NOMO-1 treated with DMSO at 0.1 percent for 48 hours (cell line): ENCODE measurements around the gene ST3GAL4.
A peak's percentile ranks its signal among the peaks of the same experiment; 100 is the strongest.
"Not testable (repeated sequence)": the region's sequence is repeated elsewhere in the genome, so short reads cannot be mapped to it uniquely, and the experiment has no call there.

Source experiments
- DNase-seq: peaks from one replicate; lab custom pipeline; 2025; ENCODE audit not compliant: unreplicated experiment; lab: John Stamatoyannopoulos, UW

Gene ST3GAL4, protein sequence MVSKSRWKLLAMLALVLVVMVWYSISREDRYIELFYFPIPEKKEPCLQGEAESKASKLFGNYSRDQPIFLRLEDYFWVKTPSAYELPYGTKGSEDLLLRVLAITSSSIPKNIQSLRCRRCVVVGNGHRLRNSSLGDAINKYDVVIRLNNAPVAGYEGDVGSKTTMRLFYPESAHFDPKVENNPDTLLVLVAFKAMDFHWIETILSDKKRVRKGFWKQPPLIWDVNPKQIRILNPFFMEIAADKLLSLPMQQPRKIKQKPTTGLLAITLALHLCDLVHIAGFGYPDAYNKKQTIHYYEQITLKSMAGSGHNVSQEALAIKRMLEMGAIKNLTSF

DNA sequence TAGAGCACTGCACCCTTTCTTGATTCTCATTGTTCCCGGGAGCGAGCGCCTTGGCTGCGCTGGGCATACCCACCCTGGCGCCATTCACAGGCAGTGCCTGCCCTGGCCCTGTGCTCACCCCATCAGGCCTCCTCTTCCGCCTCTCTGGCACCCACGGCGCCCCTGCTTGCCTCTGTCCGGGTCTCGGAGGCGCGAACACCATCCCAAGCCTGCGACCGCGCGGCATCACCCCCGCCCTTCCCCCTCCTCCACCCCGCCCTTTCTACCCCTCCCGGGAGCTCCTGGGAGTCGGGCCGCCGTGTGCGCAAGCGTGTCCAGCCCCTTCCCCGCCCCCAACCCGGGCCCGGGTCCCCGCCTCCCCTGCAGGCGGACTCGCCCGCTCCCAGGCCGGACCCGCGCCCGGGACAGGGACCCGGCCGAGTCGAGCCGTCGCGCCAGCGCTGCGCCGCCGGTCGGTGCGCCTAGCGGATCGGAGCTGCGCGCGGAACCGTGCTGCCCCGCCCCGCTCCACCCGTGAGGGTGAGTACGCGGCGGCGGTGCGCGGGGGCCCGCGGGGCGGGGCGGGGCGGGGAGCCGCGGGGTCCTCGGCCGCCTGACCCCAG, at the start of gene ST3GAL4:
Gene ST3GAL4 (plus strand): TSS at position 363 of the 602 bp plus-strand sequence. CDS start 50,470 bp downstream, outside the sequence.
- DNase-seq: peak; percentile 59

DNA sequence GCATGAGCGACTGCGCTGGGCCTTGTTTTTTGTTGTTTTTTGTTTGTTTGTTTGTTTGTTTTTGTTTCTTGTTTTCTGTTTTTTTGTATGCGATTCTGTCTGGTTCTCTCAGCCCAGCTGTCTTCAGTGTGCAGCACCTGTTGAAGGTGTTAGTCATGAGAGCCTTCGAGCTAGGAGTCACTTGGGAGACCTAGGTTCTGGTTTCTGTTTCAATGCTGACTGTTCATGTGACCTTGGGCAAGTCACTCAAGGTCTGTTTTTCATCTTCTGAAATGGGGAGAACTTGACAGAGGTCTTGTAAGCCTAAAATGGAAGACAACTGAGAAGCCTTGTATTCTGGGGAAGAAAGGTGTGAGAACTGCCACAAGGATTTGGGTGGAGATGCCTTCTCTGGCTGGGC, 49.8 kb upstream of the ST3GAL4 start:
- no peak for DNase-seq

DNA sequence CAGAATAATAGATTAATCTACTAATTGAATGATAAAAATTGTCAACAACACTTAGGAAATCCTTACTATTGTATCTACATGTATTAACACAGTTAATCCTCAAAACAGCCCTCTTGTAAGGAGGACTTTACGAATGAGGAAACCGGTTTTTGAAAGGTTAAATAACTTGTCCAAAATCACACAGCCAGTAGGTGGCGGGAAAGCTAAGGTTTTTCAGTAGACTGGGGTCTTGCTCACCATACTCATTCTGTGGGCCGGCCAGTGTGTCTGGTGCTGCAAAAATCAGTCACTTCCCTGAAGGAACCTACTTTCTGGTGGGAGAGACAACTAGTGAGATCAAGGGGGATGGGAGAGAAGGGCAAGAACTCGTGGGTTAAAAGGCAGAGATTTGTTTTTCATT, 47.8 kb upstream of the ST3GAL4 start:
- DNase-seq: peak; percentile 68

DNA sequence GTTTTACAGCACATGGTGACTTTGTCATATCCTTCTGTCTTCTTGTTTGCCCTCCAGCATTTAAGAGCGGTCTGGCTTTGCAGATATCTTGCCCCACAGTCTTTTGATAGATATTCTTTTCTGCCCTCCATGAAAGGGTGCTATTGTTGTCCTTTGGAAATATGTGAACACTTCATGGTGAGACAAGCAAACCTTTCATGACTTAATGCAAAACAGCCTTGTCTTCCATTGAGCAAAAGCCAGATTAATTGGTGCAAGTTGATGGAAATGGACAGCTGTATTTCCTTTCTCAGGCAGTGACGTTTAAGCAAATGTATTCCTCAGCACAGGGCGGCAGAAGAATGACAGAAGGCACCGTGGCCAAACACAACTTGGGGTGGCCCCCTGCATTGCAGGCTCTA, 47.2 kb upstream of the ST3GAL4 start:
- no peak for DNase-seq

DNA sequence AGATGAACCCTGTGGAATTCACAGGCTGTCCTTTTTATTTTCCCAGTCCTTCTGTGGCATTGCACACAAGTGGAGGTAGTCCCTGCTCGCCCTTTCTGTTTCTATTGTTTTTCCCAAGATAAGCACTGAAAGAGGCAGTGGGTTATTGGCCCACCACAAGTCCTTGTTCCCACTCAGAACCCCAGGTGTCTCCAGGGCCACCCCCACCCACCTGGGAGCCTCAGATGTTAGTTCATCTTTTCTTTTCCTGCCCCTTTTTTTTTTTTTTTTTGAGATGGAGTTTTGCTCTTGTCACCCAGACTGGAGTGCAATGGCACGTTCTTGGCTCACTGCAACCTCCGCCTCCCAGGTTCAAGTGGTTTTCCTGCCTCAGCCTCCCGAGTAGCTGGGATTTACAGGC, 46.7 kb upstream of the ST3GAL4 start:
- DNase-seq: not testable (repeated sequence)

DNA sequence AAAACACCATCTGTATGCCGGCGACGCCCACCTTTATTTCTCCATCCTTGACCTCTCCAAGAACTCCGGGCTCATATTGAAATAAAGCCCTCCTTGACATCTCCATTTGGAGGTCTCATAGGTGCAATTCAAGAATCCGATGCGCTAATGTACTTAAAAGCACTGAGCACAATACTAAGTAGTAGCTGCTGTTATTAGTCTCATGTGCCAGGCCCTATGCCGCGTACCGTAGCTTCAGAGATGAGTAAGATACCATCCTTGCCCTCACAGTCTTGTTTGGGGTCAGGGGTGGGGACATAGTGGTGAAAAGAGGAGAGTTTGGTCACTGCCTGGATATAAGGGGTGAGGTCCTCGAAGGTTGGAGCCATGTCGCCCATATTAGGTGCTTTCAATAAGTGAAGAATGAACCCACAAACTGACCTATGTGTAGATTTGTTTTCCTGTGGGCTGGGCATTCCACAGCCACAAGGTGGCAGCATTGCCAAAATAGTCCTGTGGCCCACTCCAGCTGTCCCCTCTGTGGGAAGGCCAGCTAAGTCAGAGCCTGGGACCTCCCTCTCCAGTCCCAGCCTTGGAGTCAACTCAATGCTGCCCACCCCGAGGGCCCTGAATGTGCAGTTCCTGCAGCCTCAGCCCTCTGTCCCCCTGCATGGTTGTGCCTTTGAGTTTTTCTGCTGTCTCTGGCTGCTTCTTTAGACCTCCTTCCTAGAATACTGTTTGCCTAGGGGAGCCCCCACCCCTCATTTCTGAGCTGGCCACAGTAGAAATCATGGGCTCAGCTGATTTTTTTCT, 45.1 kb upstream of the ST3GAL4 start:
- peak; percentile 61 for DNase-seq

DNA sequence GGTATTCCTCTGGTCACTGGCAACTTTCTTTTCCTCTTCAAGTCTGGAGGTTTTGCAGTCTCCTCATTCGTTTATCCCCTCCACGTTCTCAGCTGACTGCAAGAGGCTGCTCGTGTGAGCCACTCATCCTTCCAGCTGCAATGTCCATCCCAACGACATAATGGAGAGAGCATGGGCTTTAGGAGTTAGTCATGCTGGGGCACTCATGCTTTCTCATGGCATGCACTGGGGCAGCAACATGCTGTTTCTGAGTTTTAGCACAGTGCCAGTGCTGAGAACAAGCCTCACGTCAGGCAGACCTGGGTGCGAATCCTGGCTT, 44.5 kb upstream of the ST3GAL4 start:
- no peak for DNase-seq

DNA sequence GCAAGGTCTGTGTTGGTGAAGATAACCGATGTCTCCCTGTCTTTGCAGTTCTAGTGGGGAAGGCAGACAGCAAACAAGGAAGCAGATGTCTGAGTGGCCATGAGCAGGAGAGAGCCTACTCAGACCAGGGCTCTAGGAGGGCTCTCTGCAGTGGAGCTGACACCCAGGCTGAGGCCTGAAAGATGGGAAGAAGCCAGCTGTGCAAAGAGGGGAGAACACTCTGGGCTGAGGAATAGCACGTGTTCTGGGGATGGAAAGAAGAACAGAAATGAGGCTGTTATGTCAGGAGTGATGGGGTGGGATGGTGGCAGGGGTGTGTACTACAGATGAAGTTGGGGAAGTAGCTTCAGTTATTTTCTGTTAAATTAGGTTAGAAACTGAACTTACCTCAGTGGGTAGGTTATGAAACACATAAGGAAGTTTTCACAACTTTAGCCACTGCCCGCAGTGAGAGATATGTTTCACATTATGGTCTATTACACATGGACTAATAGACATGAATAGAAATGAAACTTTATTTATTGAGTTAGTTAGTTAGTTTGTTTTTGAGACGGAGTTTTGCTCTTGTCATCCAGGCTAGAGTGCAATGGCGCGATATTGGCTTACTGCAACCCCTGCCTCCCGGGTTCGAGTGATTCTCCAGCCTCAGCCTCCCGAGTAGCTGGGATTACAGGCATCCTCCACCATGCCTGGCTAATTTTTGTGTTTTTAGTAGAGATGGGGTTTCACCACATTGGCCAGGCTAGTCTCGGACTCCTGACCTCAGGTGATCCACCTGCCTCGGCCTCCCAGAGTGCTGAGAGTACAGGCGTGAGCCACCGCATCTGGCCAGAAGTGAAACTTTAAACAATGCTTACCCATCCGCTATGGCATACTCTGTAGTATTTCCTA, 43.8 kb upstream of the ST3GAL4 start:
- DNase-seq: peak; percentile 96

DNA sequence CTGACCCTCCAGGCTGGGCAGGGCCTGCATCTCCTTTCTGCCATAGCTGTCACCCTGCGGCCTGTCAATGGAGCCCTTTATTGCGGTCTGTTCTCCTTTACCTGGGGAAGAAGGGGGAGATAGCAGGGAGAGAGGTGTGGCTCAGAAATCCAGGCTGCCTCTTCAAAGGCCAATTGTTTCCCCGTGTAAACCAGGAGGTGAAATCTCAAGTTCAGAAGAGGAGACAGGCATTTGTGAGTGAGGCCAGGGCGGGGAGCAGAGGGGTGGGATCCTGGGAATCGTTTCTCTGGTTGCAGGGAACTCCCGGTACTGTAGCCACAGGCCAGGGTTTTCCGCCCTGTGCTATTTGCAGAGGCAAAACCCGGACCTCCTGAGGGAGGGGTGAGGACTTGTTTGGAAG, 42.5 kb upstream of the ST3GAL4 start:
- DNase-seq: no peak

DNA sequence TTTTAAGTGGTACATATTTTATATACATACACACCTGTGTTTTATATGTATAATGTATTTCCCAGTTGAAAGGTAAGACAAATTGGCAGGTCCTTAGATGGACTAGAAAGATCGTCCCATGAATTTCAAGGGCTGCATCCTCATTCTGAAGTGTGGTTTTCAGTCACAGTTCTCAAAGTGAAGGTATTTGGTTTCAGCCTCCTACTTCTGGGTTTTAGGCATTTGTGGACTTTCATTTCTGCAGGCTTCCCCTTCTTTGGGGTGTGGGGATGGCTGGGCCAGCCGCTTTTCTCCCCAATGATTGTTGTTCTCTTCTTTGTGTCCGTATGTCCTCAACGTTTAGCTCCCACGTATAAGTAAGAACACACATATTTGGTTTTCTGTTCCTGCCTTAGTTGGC, 41.7 kb upstream of the ST3GAL4 start:
- peak; percentile 27 for DNase-seq

DNA sequence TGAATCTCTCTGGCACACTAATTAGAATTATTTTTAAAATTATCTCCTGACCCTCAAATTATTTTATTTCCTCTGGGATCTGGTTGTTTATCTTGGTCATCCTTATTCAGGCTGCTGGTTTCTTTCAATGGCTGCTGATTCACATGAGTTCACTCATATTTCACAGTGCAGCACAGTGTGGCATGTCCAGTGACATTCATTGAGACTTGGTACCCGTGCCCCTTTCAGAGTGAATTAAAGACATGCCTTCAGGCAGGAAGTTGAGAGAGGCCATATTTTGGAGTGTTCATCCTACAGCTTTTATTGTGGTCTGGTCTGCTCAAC, 38.1 kb upstream of the ST3GAL4 start:
- DNase-seq: no peak

DNA sequence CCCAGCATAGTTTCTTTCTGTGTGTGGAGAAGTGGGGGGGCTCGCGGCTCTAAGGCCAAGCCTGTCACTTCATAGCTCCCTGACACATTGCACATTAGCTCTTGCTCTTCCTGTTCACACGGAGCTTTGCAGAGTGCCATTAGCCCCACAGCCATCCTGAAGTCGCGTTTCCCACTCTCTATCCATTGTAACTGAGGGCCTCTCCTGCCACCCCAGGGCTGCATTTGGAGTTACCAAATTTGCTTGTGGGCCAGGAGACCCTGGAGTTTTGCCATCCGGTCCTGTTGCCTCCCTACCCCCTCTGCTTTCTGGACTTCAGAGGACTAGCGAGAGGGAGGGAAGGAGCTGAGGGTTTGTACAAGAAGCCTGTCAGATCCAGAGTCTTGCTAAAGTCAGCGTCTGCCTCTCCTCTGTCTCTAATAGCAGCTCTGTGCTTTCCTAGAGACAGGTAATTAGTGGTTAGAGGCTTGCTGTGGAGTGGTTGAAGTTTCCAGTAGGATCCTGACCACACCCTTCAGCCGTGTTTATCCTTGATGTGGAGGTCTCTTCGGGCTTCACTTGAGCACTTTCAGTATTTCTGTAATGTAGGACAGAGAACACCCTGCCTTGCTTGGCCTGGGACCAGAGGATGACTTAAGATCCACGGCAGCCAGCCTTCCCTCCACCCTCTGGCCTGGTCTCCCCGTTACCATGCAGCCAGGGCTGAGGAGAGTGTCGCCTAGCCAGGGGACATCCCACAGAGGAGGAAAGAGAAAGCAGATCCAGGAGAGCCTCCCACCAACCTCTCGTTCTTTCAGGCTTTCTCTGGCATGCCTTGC, 37.5 kb upstream of the ST3GAL4 start:
- DNase-seq: peak; percentile 20

DNA sequence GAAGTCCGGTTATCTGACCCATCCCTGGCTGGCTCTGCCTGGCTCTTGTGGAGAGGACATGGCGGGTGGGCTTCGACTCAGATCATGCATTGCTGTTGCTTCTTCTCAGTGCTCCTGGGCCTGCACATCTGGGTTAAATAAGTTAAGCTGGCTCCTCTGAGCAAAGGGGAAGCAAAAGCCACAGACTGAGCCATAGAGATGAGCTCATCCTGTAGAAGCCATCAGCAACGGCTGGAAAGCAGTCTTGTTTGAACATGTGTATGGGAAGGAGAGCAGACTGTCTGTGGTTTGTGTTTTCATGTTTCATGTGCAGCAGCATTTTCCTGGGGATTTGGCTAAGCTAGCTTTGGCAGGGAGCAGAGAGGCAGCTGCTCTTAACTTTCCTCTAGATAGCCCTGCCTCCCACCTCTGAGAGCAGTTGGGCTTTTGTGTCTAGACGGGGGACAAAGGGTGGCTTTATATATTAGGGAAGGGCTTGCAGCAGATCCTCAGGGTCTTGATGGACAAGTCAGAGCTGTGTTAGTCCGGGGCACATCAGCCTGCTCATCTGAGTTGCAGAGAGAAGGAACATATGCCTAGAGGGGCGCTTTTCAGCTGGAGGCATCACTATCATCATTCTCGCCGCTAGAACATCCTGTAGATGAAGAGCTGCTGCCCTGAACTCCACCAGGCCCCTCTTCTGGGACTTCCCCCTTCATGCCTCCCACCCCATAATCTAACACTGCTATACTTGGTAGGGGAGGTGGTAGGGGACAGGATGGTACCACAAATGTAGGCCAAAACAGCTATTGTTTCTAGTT, 36.7 kb upstream of the ST3GAL4 start:
- peak; percentile 90 for DNase-seq

DNA sequence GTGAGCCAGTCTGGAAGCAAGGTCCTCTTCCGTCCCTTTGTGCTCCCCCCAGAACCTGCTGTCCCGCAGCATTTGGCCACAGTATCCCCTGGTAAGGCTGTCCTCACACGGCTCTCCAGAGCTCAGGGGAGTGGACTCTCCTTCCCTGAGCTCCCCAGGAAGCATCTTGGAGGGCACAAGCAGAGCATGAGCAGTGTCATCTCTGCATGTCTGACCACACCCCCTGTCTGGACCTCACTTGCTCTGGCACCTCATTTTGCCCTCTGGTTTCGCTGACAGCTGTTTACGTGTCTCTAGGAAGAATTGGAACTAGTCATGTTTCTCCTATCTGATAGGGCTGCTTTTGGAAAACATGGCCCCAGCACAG, 36.1 kb upstream of the ST3GAL4 start:
- DNase-seq: no peak

DNA sequence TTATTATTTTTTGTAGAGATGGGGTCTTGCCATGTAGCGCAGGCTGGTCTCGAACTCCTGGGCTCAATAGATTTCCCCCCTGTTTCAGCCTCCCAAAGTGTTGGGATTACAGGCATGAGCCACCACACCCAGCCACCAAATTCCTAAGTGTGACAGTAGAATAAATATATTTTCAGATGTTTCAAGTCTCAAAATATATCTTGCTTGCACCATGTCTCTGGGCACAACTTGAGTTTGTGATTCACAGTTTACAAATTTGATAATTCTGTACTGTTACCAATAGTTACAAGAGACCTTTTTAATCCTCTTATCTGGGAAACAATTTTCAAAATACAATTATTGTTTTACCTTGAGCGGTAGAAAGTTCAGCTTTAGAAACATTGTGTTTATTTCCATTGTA, 32.5 kb upstream of the ST3GAL4 start:
- DNase-seq: no peak

DNA sequence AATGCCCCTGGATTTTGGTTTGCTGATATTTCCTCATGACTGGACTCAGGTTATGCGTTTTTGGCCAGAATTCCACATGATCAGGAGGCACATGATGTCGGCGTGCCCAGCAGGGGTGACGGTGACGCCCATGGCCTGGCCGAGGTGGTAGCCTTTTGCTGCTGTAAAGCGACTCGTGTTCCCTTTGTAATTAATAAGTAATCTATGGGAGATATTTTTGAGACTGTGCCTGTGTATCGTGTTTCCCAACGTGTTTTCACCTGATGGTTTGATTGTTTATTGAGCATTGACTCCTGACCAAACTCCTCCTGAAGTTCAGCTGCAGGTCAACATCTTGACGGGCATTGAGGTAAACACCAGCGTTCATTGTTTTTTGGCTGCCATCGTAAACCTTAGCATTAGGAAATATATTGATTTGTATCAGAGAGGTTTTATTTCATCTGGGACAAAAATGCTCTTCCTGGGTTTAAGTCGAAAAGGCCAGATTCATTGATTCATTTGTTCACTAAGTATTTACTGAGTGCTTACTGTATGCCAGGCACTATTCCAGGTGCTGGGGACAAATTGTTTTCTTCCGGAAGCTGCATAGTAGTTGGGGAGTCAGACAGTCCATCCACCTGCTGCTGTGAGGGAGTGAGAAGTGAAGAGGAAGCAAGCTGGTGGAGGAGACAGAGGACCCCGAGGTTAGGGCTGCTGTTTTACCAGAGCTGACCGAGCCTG, 28.0 kb upstream of the ST3GAL4 start:
- DNase-seq: no peak

DNA sequence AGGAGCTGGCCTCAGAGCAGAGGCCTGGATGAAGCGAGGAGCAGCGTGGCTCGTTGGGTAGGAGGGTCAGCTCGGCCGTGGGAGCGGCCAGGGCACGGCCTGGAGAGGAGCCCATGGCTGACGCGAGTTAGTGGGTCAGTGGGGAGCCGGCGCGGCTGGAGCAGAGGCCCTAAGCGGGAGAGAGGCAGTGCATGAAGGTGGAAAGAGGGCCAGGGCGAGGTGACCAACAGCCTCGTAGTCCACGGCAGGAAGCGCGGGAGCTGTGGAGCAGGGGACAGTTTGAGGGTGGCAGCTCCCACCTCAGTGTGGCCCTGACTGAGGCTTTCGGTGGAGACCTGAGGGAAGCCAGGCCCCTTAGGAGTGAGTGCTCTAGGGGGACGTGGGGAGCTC, 27.5 kb upstream of the ST3GAL4 start:
- no peak for DNase-seq

DNA sequence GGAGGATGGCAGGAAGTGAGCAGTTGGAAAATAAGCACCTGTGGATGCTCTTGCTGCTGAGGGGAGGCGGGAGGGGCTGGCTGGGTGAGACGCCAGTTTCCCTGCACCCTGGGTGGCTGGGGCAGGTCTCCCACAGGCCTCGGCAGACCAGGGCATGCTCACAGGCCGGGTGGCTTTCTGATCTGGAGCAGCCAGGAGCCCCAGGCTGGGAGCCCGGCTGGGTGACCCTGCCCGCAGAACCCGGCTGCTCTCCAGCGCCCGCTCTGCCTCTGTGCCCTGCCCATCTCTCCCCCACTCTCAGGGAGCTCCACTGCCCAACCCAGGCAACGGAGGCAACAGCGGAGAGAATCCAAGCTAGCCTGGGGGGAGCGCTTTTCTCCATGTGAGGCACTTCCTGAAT, 27.0 kb upstream of the ST3GAL4 start:
- no peak for DNase-seq
